ENCODE data around the gene ARFRP1.

Gene ARFRP1

GRCh38 chr20:63690003-63690897, 17.5 kb downstream of the ARFRP1 start:
- no peak for DNase-seq

- DNase-seq: no peak
Measured at GRCh38 chr20:63689046-63690002, 18.5 kb downstream of the ARFRP1 start.

DNA sequence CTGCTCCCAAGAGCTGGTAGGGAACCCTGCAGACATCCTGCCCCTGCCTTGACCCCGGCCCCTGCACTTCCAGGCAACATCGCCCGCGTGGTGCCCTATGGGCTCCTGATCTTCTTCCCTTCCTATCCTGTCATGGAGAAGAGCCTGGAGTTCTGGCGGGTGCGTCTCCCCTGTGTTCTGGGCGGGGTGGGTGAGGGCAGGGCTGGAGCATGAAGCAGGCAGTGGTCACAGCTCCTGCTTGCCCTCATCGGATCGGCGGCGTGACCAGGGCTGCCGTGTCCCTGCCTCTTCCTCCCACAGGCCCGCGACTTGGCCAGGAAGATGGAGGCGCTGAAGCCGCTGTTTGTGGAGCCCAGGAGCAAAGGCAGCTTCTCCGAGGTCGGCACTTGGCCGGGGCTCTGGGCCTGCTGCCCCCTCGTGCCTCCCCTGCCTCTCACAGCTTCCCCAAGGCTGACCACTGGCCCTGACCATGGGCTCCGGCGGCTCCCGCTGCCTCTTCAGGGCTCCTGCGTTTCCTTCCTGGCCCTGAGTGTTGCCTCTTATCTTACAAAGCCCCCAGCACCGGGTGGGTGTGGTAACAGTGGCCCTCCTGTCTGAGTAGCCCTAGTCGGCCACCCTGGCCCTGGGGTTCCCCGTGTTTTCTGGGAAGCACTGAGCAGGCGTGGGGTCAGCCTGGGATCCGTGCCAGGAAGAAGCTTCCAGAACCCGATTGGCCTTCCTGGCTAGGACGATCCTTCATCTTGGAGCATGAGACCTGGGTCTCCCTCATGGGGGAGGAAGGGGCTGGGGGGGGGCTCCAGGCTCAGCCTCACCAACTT, 19.3 kb downstream of the ARFRP1 start:
- no peak for DNase-seq

DNA sequence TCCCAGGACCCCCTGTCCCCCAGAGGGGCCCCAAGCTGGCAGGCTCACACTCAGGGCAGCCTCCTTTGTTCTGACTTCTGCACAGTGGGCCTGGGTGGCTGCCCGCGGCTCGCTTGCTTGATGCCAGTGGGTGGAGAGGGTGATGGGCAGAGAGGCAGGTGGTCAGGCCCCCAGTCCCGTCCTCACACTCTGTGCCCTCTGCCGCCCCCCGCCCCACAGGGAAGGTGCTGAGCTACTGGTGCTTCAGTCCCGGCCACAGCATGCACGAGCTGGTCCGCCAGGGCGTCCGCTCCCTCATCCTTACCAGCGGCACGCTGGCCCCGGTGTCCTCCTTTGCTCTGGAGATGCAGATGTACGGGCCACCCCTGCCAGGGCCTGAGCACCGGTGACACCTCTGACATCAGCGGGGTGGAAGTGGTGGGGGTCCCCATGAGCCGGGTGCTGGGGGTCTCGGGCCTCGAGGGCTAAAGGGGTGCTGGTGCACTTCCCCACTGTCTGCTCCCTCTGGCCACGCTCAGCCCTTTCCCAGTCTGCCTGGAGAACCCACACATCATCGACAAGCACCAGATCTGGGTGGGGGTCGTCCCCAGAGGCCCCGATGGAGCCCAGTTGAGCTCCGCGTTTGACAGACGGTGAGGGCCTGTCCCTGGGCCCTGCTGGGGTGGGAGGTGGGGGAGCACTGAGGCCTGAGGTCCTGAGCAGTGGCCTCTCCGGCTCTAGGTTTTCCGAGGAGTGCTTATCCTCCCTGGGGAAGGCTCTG, 20.2 kb downstream of the ARFRP1 start:
- DNase-seq: no peak

DNA sequence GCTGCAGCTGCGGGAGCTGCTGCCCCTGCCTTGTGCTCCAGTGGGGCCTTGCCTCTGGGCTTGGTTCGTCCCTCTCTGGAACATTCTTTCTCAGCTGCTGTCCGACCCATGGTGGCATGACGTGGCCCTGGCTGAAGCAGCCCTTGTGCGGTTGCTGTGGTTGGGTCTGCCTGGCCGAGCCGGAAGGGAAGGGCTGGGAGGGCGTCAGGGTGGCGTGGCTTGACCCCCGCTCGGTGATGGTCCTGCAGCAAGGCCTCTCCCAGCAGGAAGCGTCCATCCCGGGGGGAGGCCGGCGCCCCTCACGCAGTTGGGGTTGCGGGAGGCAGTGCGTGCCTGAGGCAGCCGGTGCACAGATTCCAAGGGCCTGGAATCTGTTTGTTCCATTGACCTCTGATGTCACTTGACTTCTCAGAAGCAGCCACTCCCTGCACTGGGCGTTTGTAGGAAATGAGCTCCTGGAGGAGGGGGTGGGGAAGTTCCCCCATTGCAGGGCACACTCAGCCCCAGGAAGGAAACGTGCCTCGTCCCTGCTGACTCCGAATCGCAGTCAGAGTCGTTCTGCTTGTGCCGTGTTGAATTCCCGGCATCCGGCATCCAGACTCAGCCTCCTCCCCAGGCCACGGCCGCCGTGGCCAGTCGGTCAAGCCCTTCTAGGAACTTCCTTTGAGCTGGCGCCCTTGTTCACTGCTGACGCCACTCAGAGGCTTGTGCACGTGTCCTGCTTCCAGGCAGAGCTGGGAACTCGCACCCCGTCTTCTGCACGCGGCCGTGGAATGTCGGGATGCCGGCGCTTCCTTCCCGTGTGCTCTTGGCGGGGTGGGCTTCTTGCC, 21.1 kb downstream of the ARFRP1 start:
- DNase-seq: peak in 1 of 2 donors; percentile 42

DNA sequence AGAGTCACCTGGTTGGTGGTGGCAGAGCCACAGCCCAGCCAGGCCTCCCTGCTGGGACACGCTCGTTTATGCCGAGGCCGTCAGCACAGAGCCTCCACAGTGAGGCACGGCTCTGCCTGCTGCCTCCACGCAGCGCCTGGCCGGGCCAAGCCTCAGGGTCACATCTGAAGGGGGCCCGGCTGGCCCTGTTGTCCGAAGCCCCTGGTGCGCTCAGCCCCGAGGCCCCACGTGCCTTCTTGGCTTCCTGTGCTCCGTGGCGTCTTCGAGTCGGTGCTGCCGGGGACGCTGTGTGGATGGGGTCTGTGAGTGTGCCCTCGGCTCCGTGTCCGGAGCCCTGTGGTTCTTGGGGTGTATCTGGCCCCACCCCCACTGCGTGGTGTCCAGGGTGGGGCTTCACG, 21.7 kb downstream of the ARFRP1 start:
- no peak for DNase-seq

GRCh38 chr20:63685269-63686026, 22.3 kb downstream of the ARFRP1 start:
- no peak for DNase-seq

DNA sequence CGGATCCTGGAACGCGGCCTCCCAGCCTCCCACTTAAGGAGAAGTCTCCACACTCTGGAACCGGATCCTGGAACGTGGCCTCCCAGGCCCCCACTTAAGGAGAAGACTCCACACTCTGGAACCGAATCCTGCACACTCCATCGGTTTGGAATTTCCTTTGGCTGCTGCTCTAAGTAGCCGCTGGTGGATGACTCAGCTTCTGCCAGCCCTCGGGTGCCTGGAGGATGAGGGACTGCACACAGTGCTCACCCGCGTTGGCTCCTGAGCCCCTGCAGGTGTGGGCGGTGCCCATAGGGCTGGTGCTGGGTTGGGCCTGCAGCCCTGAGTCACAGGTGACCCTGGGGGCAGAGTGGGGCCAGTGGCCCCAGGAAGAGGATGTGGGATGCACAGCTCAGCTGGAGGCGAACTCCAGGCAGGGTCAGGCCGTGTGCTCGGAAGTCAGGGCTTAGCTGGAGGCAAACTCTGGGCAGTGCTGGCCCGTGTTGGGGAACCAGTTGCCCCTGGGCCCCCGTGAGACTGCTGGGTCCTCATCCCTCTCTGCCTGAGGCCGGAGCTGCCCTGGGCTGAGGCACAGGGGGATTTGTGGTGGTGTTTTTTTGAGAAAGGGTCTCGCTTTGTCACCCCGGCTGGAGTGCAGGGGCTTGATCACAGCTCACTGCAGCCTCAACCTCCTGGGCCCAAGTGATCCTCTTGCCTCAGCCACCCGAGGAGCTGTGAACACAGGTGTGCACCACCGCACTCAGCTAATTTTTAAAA, 25.2 kb downstream of the ARFRP1 start:
- no peak for DNase-seq

DNA sequence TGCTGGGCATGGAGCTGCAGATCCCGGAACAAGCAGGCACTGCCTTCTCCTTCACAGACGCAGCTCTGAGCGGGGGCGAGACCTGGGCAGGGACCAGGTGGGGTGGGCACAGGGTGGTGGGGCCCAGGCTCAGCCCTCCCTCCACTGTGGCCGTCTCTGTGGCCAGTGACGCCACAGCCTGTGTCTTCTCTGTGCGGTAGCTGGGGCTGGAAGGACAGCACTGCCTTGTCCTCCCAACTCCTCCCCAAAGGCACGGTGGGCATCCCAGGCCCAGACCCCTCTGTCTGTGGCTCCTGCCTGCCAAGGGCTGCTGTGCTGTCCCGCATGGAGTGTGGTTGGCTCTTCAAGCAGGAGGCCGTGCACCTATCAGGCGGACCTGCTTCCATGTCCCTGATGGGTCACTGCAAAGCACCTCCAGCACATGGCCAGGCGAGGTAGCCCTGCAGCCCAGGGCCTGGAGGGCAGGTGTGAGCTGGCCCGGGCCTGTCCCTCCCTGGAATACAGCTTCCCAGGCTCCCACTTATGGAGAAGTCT, 26.1 kb downstream of the ARFRP1 start:
- no peak for DNase-seq

- no peak for DNase-seq
Measured at GRCh38 chr20:63680857-63681608, 26.7 kb downstream of the ARFRP1 start.

- DNase-seq: no peak
Measured at GRCh38 chr20:63680427-63680826, 27.3 kb downstream of the ARFRP1 start.

- DNase-seq: no peak
Measured at GRCh38 chr20:63679799-63680305, 27.9 kb downstream of the ARFRP1 start.

GRCh38 chr20:63678667-63679465, 28.9 kb downstream of the ARFRP1 start:
- no peak for DNase-seq

DNA sequence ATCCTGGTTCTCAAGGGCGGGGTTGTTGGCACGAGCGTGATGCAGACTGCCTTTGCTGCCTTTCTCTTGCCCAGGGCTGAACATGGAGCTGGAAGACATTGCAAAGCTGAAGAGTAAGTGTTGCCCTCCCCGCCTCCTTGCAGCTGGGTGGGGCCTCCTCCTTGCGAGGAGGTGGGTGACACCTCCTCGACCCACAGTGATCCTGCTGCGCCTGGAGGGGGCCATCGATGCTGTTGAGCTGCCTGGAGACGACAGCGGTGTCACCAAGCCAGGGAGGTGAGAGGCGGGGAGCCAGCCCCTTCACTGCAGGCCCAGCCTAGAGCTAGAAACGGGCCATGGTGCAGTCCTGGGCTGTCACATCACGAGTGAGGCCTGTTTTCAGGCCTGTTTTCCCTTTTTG, 29.7 kb downstream of the ARFRP1 start:
- no peak for DNase-seq

- no peak for DNase-seq
Measured at GRCh38 chr20:63675681-63676368, 32.0 kb downstream of the ARFRP1 start.

DNA sequence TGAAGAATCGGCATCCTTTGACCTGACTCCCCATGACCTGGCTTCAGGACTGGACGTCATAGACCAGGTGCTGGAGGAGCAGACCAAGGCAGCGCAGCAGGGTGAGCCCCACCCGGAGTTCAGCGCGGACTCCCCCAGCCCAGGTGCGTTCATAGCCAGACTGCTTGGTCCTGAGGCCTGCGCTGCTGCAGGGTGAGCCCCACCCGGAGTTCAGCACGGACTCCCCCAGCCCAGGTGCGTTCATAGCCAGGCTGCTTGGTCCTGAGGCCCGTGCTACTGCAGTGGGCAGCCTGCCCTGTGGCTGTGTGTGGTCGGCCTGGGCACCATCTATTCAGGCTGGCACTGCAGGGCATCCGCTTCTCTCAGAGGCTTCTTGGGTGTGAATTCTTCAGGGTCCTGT, 33.8 kb downstream of the ARFRP1 start:
- no peak for DNase-seq

- DNase-seq: no peak
Measured at GRCh38 chr20:63672666-63673065, 35.1 kb downstream of the ARFRP1 start.
